NCI-H69 (cell line): ENCODE results near the gene HDAC4.
A peak's percentile ranks its signal among the peaks of the same experiment; 100 is the strongest.

Experiments
- DNase-seq: peaks from one replicate; lab custom pipeline; 2025; lab: John Stamatoyannopoulos, UW

Gene HDAC4

DNA sequence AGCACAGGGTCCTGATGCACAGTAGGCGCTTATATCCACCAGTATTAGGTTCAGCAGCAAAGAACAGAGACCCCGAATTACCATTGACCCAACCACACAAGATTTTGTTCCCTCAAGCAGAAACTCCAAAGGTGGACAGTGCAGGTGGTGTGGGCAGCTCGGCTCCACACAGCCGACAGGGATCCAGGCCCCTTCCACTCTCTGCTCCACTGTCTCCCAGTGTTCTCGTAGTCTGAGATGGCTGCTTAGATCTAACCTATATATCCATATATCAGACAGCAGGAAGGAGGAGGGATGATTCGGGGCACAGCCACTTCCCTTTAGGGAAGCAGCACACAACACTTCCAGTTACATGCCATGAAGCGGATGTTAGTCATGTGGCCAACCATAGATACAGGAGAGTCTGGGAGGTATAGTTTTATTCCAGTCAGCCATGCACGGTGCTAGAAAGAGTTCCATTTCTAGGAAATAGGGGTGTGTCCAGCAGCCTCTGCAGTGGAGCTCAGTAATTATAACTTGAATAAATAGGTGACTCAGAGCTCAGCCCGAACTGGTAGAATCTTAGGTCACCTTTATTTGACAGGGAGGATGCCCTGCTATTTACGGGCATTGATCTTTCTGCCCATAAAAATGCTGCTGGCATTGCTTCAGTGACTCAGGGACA is 394.1 kb downstream of the HDAC4 start:
- DNase-seq = peak; percentile 19

DNA sequence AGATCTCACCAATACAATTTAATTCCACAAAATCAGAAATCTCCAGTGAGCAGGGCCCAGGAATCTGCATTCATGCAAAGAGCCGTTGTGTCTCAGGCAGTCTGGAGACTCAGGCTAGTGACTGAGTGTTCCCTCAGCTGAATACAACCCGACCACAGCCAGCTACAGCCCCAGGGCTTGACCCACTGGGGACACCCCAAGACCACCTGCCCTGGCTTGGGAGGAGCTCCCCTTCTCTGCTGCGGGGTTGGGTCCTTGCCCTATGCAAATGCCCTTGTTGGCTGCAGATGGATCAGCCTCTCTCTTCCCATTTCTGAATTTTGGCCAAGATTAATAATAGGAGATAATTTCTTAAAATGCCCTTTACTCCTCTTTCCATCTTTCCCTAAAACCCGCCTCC is 395.2 kb downstream of the HDAC4 start:
- DNase-seq = no peak

DNA sequence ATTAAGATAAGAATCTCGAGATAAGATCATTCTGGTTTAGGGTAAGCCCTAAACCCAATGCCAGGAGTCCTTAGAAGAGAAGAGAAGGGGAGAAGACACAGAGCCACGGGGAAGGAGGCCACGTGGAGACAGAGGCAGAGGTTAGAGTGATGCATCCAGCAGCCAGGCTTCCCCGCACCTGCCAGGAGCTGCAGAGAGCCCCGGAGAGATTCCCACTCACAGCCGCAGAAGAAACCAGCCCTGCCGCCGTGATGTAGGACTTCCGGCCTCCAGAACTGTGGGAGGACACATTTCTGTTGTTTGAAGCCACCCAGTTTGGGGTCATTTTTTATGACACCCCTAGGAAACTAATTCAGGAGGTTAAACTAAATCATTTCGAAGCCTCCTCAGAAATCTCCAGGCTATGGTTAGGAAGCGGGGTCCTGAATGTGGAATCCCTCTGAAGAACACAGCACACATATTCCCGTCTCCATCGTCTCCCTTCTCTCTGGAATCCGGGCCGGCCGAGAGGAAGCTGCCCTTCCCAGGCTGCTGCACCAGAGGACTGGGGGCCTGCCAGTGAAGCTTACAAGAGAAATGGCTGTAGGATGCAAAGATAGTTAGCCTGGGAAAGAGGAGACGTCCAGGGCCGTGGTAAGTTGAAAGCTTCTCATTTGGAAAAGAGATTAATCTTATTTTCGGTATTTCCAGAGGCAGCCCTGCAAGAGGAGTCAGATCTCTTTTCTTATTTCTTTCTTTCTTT is 396.4 kb downstream of the HDAC4 start:
- DNase-seq = no peak

DNA sequence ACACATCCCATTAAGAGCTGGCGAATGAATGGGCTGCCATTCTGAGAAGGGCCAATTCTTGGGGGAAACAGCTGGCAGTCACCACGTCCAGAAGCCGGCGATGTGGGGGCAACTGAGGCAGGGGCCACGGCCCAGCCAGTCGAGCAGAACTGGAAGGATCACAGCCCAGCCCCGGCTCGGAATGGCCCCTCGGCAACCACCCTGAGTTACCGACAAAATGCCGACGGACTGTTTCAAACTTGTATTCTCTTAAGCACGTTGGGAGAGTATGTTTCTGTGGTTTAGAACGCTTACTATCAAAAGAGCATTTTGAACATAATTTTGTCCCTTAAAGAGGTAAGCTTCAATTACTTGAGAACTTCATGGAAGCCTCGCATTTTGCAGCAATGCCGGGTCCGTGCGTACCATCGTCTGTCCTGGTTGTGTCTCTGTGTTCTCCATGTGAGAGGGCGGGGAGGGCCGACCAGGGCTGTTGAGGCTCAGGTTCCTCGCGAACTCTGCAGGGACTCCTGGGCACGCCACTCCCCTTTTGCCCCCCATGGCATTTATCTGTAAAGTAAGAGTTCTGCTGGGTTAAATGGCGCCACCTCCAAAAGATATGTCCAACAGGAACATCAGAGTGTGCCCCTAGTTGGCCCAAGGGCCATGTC is 397.1 kb downstream of the HDAC4 start:
- DNase-seq = no peak

DNA sequence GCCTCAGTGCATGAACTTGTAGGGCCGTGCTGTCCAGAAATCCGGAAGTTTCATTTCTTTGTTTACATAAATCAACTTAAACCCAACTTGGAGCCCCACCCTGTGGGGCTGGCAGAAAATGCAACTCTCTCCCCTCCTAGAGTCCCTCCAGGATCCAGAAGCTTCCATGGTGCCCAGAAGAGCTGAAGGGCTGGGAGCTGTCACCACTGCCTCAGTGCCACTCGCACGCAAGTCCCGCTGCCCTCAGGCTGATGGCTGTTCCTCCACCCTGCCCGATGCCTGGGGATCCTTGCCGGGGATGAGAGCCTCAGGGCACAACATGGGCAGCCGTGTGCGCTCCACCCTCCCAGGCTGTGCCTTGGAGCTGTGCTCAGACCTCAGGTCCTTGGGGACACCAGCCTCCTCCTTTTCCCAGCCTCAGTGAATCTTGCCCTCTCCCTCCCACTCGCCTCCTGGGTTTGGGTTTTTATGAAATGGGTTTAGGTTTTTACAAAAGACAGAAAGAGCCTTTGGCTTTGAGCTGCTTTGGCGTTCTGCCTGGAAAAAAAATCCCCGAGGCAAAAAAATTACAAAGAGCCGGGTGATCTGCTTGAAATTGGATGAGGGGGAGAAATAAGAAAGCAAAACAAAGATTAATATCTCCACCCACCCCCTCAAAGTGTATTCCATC is 397.7 kb downstream of the HDAC4 start:
- DNase-seq = peak; percentile 8

DNA sequence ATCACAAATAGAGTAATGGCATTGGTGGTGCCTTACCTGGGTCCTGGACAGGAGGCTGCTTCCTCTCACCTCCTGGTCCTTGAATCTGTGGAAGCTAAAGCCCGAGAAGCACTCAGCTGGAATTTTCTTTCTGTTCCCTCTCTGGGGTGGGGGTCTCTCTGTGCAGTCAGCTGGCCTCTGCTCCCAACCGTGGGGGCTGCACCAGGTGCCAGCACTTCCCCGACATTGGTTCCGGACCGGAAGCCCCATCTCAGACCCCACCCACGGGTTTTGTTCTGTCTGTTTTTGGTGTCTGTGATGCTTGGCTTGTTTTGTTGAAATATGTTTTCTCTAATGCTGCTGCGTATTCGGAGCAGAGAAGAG is 398.2 kb downstream of the HDAC4 start:
- no peak for DNase-seq

DNA sequence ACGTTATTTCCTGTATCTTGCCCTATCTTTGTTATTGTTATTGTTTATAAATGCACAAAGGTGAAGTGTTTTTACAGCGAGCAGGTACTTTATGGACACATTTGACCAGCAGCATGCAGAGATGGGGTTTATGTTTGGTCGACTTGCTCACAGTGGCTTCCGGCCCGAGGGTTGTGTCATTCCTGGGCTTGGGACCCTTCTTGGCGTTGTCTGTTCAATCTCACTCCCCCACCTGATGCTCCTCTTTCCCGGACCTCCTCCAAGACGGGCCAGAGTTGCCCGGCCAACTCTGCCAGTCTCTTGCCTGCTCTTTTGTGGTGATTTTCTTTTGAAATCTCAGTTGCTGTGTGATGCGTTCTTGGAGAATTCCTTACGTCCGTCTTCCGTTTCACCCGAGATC is 399.0 kb downstream of the HDAC4 start:
- no peak for DNase-seq

DNA sequence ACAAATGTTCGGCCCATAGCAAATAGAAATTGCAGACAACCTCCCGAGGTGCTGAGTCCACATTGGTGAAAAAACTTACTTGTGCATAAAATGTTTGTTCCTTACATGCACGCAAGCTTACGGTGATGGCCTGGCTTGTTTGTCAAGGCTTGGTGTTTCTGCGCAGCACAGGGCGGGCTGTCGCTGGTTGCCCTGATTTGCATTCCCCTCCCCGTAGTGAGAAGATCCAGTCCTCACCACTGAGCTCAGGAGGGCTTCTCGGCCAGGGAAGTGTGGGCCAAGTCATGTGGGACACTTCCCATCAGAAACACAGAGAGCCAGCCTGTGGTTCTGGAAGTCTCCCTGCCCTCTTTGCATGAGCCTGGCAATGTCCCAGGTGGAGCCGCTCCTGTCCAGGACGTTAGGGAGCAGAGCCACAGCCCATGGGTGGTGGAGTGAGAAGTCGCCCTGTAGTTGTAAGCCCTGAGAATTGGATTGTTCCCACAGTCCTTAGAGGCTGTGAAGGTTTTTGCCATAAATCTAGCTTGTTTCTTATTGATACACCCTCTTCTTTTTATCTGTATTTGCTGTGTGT is 400.2 kb downstream of the HDAC4 start:
- no peak for DNase-seq

DNA sequence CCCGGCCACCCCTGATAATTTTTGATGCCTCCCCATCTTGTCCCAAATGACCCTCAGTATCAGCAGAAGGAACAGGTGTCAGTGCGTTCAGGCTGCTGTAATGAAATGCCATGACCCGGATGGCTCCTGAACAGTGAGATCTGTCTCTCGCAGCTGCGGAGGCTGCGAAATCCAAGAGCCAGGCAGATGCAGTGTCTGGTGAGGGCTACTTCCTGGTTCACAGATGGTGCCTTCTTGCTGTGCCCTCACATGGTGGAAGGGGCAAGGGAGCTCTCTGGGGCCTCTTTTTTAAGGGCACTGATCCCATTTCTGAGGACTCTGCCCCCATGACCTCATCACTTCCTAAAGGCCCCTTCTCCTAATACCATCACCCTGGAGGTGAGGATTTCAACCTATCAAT is 400.7 kb downstream of the HDAC4 start:
- DNase-seq = no peak

DNA sequence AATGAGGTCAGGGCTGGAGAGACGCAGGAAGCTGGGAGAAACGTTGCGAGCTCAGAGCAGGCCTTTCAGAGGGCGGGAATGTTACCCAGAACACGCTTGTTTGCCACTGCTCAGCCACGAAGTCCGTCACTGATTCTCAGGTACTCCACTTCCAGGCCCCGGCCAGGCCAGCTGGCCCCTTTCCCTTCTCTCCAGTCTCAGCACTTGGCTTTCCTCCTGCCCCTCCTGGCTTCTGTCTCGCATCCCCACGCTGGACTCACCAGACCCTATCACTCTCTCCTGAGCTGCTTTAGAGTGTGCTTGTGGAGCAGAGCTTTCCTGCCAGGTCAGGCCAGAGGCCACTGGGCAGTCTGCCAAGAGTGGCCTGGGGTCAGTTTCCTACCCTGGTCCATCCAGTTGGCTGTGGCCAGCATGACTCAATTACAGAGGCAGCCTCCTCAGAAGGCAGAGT is 401.5 kb downstream of the HDAC4 start:
- no peak for DNase-seq

DNA sequence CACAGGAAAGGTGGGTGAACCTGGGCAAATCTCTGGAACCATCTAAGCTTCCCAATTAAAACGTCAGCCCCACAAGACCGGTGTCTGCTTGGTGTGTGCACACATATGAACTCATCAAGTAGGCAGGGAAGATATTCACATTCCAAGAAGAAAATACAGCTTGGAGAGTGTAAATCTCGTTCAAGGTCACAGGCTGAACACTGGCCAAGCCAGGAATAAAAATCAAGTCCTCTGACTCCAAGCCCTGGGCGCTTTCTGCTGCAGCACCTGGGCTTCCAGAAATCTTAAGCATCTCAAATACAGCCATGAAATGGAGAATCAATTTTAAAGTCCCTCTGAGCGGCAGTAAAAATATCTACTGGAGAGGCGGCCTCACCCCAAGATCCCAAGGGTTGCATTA is 402.0 kb downstream of the HDAC4 start:
- DNase-seq = no peak
